PC-9 (cell line): ENCODE data around the gene PIAS3. TPM values are rescaled to one million over a fixed set of nuclear protein-coding genes. Genes with fewer than 3 reads are reported as not detected.
A peak's percentile ranks its signal among the peaks of the same experiment; 100 is the strongest.

Source experiments
- BruUV-seq: library from RNA; stranded (reverse); fragments of 400-500 nt; replicated peaks from 2 replicates; lab custom pipeline; 2021; lab: Mats Ljungman, UMichigan
- CTCF ChIA-PET: fragments of 300-600 bp; sonication (Branson Sonifier 250); formaldehyde crosslinking; loops from one replicate; lab custom pipeline; 2022; ENCODE audit warnings: antibody characterized with exemption; lab: Charles Lee
- POLR2A ChIA-PET: fragments of 300-600 bp; sonication (Branson Sonifier 250); formaldehyde crosslinking; loops from one replicate; lab custom pipeline; 2022; ENCODE audit warnings: antibody characterized with exemption; ENCODE audit not compliant: unreplicated experiment; lab: Charles Lee
- DNase-seq, 2 experiments: peaks; one replicate each; pipeline versions ENCODE4 v3.0.0 to v3.0.0-alpha.2; 2015 to 2022; ENCODE audit warnings: mixed read lengths in 1 of 2
- H2AFZ ChIP-seq: fragments of 200-600 bp; sonication (generic); 2 replicates; pipeline ENCODE4 v1.8.1; 2017; ENCODE audit warnings: antibody characterized with exemption
- H3F3A ChIP-seq: fragments of 200-600 bp; sonication (generic); 2 replicates; pipeline ENCODE4 v1.8.1; 2017; ENCODE audit warnings: antibody characterized with exemption, mild to moderate bottlenecking, low read depth; ENCODE audit not compliant: insufficient read depth
- H3K27ac ChIP-seq: fragments of 200-600 bp; sonication (generic); 2 replicates; pipeline ENCODE4 v1.6.1; 2016; ENCODE audit warnings: mixed run types
- H3K27me3 ChIP-seq: fragments of 200-600 bp; sonication (generic); 2 replicates; pipeline ENCODE4 v1.6.1; 2016; ENCODE audit warnings: low read depth, mixed run types; ENCODE audit not compliant: insufficient read depth
- H3K36me3 ChIP-seq: fragments of 200-600 bp; sonication (generic); 2 replicates; pipeline ENCODE4 v1.6.1; 2016; ENCODE audit warnings: low read depth, mixed run types
- H3K4me1 ChIP-seq: fragments of 200-600 bp; sonication (generic); replicated peaks from 2 replicates; pipeline ENCODE4 v1.6.1; 2016; ENCODE audit warnings: mixed run types; ENCODE audit not compliant: insufficient read depth
- H3K4me2 ChIP-seq: fragments of 200-600 bp; sonication (generic); 2 replicates; pipeline ENCODE4 v1.6.1; 2017; ENCODE audit warnings: mixed run types
- H3K4me3 ChIP-seq: fragments of 200-600 bp; sonication (generic); 2 replicates; pipeline ENCODE4 v1.6.1; 2016; ENCODE audit warnings: mixed run types
- H3K79me2 ChIP-seq: fragments of 200-600 bp; sonication (generic); 2 replicates; pipeline ENCODE4 v1.6.1; 2017; ENCODE audit warnings: low read depth, mixed run types
- H3K9me2 ChIP-seq: fragments of 200-600 bp; sonication (generic); 2 replicates; pipeline ENCODE4 v1.8.1; 2017; ENCODE audit warnings: mild to moderate bottlenecking; ENCODE audit not compliant: insufficient read depth
- H3K9me3 ChIP-seq: fragments of 200-600 bp; sonication (generic); 2 replicates; pipeline ENCODE4 v1.8.1; 2016; ENCODE audit warnings: low read depth; ENCODE audit not compliant: insufficient read depth
- H4K20me1 ChIP-seq: fragments of 200-600 bp; sonication (generic); 2 replicates; pipeline ENCODE4 v1.8.1; 2017; ENCODE audit not compliant: insufficient read depth
- EZH2 ChIP-seq: fragments of 200-600 bp; sonication (generic); IDR thresholded peaks from 2 replicates; pipeline ENCODE4 v1.8.0; 2017; ENCODE audit warnings: antibody characterized with exemption, low read depth
- intact Hi-C: fragments of 100-400 bp; cut with micrococcal nuclease; formaldehyde crosslinking; loops from one replicate; pipeline ENCODE4 v1.10.0; 2022; ENCODE audit not compliant: unreplicated experiment
- total RNA-seq: library from RNA; stranded (reverse); gene quantifications from 2 replicates; pipeline ENCODE4 v1.2.3, GENCODE V29; 2021
- TF ChIP-seq, protein P1 (sequence below): fragments of 200-600 bp; sonication (generic); conservative IDR thresholded peaks from 2 replicates; pipeline ENCODE4 v1.6.1; 2017; ENCODE audit warnings: mixed run types, antibody characterized with exemption, mild to moderate bottlenecking, moderate library complexity

The PIAS3 gene
- total RNA-seq, 1 experiment from 2014 or later = 57.8 TPM

GRCh38 chr1:145828367-145829026, 30.4 kb downstream of the PIAS3 start:
- H2AFZ ChIP-seq = no peak overlapping the region
- no peak overlapping the region for H3K27ac ChIP-seq
- no peaks in the 10 kb centered on the region for H3K9me2 ChIP-seq
- H3K4me3 ChIP-seq = no peak overlapping the region
- peaks cover 47% of the 10 kb centered on the region for H3K36me3 ChIP-seq
- no peak for DNase-seq
- TF ChIP-seq EZH2 = no peak
- TF ChIP-seq, protein P1, sequence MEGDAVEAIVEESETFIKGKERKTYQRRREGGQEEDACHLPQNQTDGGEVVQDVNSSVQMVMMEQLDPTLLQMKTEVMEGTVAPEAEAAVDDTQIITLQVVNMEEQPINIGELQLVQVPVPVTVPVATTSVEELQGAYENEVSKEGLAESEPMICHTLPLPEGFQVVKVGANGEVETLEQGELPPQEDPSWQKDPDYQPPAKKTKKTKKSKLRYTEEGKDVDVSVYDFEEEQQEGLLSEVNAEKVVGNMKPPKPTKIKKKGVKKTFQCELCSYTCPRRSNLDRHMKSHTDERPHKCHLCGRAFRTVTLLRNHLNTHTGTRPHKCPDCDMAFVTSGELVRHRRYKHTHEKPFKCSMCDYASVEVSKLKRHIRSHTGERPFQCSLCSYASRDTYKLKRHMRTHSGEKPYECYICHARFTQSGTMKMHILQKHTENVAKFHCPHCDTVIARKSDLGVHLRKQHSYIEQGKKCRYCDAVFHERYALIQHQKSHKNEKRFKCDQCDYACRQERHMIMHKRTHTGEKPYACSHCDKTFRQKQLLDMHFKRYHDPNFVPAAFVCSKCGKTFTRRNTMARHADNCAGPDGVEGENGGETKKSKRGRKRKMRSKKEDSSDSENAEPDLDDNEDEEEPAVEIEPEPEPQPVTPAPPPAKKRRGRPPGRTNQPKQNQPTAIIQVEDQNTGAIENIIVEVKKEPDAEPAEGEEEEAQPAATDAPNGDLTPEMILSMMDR = no peak
- peaks cover 10% of the 10 kb centered on the region for H3K4me1 ChIP-seq
- POLR2A ChIA-PET = no interaction called here
- intact Hi-C loops = no loop called here
- no peaks in the 10 kb centered on the region for H3K27me3 ChIP-seq
- H3K9me3 ChIP-seq = no peaks in the 10 kb centered on the region
- no TSS peak for BruUV-seq
- H3K4me2 ChIP-seq = no peak overlapping the region
- peaks cover 20% of the 10 kb centered on the region for H3K79me2 ChIP-seq
- no peaks in the 10 kb centered on the region for H4K20me1 ChIP-seq
- CTCF ChIA-PET = interaction anchor here (0.7 kb wide), 1 partner anchor 82 kb away, joined by 4 read pairs; no protein-coding TSS in a partner anchor
- H3F3A ChIP-seq = no peaks in the 10 kb centered on the region; the same call in 1 of the 2 replicates

DNA sequence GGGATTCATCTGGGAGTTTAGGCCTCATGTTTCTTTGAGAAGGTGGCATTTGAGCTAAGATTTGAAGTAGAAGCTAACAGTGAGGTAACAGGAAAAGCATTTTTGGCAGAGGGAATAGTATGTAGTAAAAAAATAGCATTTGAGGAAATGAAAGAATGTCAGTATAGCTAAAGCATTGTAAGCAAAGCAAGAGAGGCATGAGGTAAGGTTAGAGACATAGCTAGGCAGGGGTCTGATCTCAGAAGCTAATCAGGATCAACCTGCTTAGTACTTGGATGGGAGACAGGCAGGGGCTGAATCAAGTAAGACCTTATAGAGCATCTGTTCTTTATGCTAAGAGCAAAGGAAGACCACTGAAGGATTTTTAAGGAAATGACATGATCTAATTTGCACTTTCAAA, 30.9 kb downstream of the PIAS3 start:
- H4K20me1 ChIP-seq = no peaks in the 10 kb centered on the region
- H3K79me2 ChIP-seq = peaks cover 20% of the 10 kb centered on the region
- CTCF ChIA-PET = interaction anchor here (0.7 kb wide), 1 partner anchor 83 kb away, joined by 4 read pairs; no protein-coding TSS in a partner anchor
- peaks cover 42% of the 10 kb centered on the region for H3K36me3 ChIP-seq
- peaks cover 10% of the 10 kb centered on the region for H3K4me1 ChIP-seq
- H3K4me3 ChIP-seq = no peak overlapping the region
- H3F3A ChIP-seq = no peaks in the 10 kb centered on the region; the same call in 1 of the 2 replicates
- intact Hi-C loops = no loop called here
- H3K27ac ChIP-seq = no peak overlapping the region
- no peak overlapping the region for H3K4me2 ChIP-seq
- no peak for DNase-seq
- POLR2A ChIA-PET = no interaction called here
- no peaks in the 10 kb centered on the region for H3K27me3 ChIP-seq
- TF ChIP-seq, protein P1 = no peak
- TF ChIP-seq EZH2 = no peak
- H3K9me2 ChIP-seq = no peaks in the 10 kb centered on the region
- H2AFZ ChIP-seq = no peak overlapping the region
- H3K9me3 ChIP-seq = no peaks in the 10 kb centered on the region
- no TSS peak for BruUV-seq

DNA sequence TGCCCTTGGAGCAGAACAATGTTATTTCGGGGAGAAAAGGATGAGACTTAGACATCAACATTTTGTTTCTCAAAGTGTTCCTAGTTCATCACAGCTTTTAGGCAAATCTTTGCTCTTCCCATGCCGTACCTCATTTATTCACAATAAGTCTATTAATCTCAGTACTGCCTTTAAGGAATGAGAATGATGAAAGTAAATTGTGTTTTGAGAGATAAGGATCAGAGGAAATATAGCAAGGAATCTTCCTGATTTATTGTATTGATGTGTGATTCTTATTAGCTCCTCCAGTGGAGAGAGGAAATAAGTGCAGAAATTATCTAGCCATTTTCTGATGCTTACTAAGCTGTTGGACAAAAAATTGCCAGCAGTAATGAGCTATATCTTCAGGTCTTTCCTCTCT, 32.9 kb downstream of the PIAS3 start:
- Histone ChIP-seq H3K27me3 (no peaks in the 10 kb centered on the region), H3K9me2 (no peaks in the 10 kb centered on the region), H3K36me3 (peaks cover 40% of the 10 kb centered on the region), H3K4me2 (peak overlapping the region; percentile 91; the same call in 1 of the 2 replicates), H3K27ac (no peak overlapping the region), H4K20me1 (no peaks in the 10 kb centered on the region), H2AFZ (no peak overlapping the region), H3F3A (no peaks in the 10 kb centered on the region; the same call in 1 of the 2 replicates), H3K4me3 (no peak overlapping the region), H3K79me2 (peaks cover 20% of the 10 kb centered on the region), H3K4me1 (peaks cover 10% of the 10 kb centered on the region), H3K9me3 (no peaks in the 10 kb centered on the region)
- ChIA-PET CTCF (no interaction called here), POLR2A (interaction anchor here (0.6 kb wide), 2 partner anchors 75 to 88 kb away, joined by 3 to 8 read pairs; no protein-coding TSS in a partner anchor)
- no peak for TF ChIP-seq EZH2
- TF ChIP-seq, protein P1 = no peak; the same call in 1 of the 2 replicates
- no TSS peak for BruUV-seq
- DNase-seq = no peak
- intact Hi-C loops = no loop called here
